HCT116 (cell line): Measurements from ENCODE around the gene THSD7B. TPM values are rescaled to one million over a fixed set of nuclear protein-coding genes. Genes with fewer than 3 reads are reported as not detected.

ENCODE experiments used
- ATAC-seq: fragments of 200-7000 bp; cut with Tn5 transposase; 2 replicates; pipeline ENCODE4 v1.9.1; 2020; ENCODE audit warnings: mild to moderate bottlenecking, moderate library complexity
- BruUV-seq: library from RNA; stranded (reverse); fragments of 400-500 nt; replicated peaks from 2 replicates; lab custom pipeline; 2021; lab: Mats Ljungman, UMichigan
- CTCF ChIA-PET: fragments of 300-600 bp; sonication (Branson Sonifier 250); formaldehyde crosslinking; loops from one replicate; lab custom pipeline; 2021; ENCODE audit warnings: antibody characterized with exemption; lab: Charles Lee
- POLR2A ChIA-PET: fragments of 300-600, 350-600 bp; sonication (Branson Sonifier 250); formaldehyde crosslinking; loops from one replicate; lab custom pipeline; 2021; ENCODE audit warnings: antibody characterized with exemption; lab: Charles Lee
- RAD21 ChIA-PET, 2 experiments: fragments of 300-600 bp; sonication (Branson Sonifier 250); formaldehyde crosslinking; loops; one replicate each; lab custom pipeline; 2023; ENCODE audit warnings: low total read pairs in 2 of 2; ENCODE audit not compliant: uncharacterized antibody in 2 of 2, unreplicated experiment in 2 of 2, low non-redundant PET in 1 of 2; lab: Charles Lee
- DNase-seq: peaks from one replicate; pipeline ENCODE4 v3.0.0-alpha.2; 2010; ENCODE audit warnings: low read depth, low spot score
- H2AFZ ChIP-seq: fragments of 200-600 bp; shearing (Covaris generic), sonication (generic); 2 replicates; pipeline ENCODE4 v1.6.1; 2017; ENCODE audit warnings: low read depth, mixed run types, mixed read lengths, antibody characterized with exemption, low read length; ENCODE audit not compliant: poor library complexity, severe bottlenecking
- H3K27ac ChIP-seq: 2 replicates; pipeline ENCODE4 v1.5.1; 2012; ENCODE audit warnings: low read depth, low read length
- H3K27me3 ChIP-seq: fragments of 200-600 bp; sonication (generic); 2 replicates; pipeline ENCODE4 v1.6.1; 2016; ENCODE audit warnings: mixed run types, low read length, mixed read lengths; ENCODE audit not compliant: insufficient read depth
- H3K36me3 ChIP-seq, 2 experiments: fragments of 200-500 bp in 1 of 2; fragments of 200-600 bp in 1 of 2; sonication (Bioruptor generic) in 1 of 2; sonication (generic) in 1 of 2; 2 replicates each; pipeline versions ENCODE4 v1.5.1 to v1.6.1; 2014 to 2016; ENCODE audit warnings: low read length in 2 of 2, inconsistent platforms in 1 of 2, mixed read lengths in 1 of 2, mixed run types in 1 of 2; ENCODE audit not compliant: insufficient read depth in 2 of 2, control insufficient read depth in 1 of 2
- H3K4me1 ChIP-seq, 2 experiments: fragments of 200-600 bp in 1 of 2; sonication (generic) in 1 of 2; 2 replicates each; pipeline versions ENCODE4 v1.5.1 to v1.6.1; 2012 to 2017; ENCODE audit warnings: low read length in 2 of 2, inconsistent platforms in 1 of 2, mild to moderate bottlenecking in 1 of 2, mixed read lengths in 1 of 2, mixed run types in 1 of 2, moderate library complexity in 1 of 2; ENCODE audit not compliant: insufficient read depth in 2 of 2, control insufficient read depth in 1 of 2
- H3K4me2 ChIP-seq: fragments of 200-600 bp; sonication (generic); 2 replicates; pipeline ENCODE4 v1.6.1; 2017; ENCODE audit warnings: mixed run types, low read length, mixed read lengths
- H3K4me3 ChIP-seq, 2 experiments: fragments of 200-600 bp in 1 of 2; sonication (generic) in 1 of 2; replicated peaks in 1 of 2; 2 replicates each; pipeline ENCODE4 v1.5.1; 2011 to 2016; ENCODE audit warnings: low read length in 2 of 2, control low read depth in 1 of 2, low read depth in 1 of 2, mild to moderate bottlenecking in 1 of 2, mixed read lengths in 1 of 2, mixed run types in 1 of 2
- H3K79me2 ChIP-seq: fragments of 200-600 bp; sonication (generic); 2 replicates; pipeline ENCODE4 v1.6.1; 2017; ENCODE audit warnings: mild to moderate bottlenecking, mixed run types, low read length, moderate library complexity, mixed read lengths; ENCODE audit not compliant: insufficient read depth
- H3K9ac ChIP-seq: fragments of 200-600 bp; sonication (generic); 2 replicates; pipeline ENCODE4 v1.6.1; 2016; ENCODE audit warnings: low read length, mixed read lengths
- H3K9me2 ChIP-seq: fragments of 200-600 bp; sonication (generic), shearing (Covaris generic); 2 replicates; pipeline ENCODE4 v1.6.1; 2017; ENCODE audit warnings: mixed run types, mild to moderate bottlenecking, moderate library complexity; ENCODE audit not compliant: insufficient read depth
- H3K9me3 ChIP-seq, 2 experiments: fragments of 200-500 bp in 1 of 2; fragments of 200-600 bp in 1 of 2; sonication (Bioruptor generic) in 1 of 2; sonication (generic) in 1 of 2; 2 replicates each; pipeline ENCODE4 v1.6.1; 2014 to 2017; ENCODE audit warnings: low read length in 2 of 2, mixed read lengths in 2 of 2, inconsistent platforms in 1 of 2, low read depth in 1 of 2, mild to moderate bottlenecking in 1 of 2, mixed run types in 1 of 2, moderate library complexity in 1 of 2; ENCODE audit not compliant: control insufficient read depth in 1 of 2, insufficient read depth in 1 of 2
- H4K20me1 ChIP-seq: fragments of 200-600 bp; sonication (generic), shearing (Covaris generic); 2 replicates; pipeline ENCODE4 v1.6.1; 2017; ENCODE audit warnings: mixed run types, mild to moderate bottlenecking, moderate library complexity; ENCODE audit not compliant: insufficient read depth
- CBX3 ChIP-seq: IDR thresholded peaks from 2 replicates; pipeline ENCODE4 v1.6.1; 2012; ENCODE audit warnings: low read depth
- CTCF ChIP-seq, 3 experiments: fragments of 200-600 bp in 1 of 3; sonication (generic) in 1 of 3; IDR thresholded peaks in 2 of 3; conservative IDR thresholded peaks in 1 of 3; 2 replicates each; pipeline ENCODE4 v1.5.1; 2012 to 2017; ENCODE audit warnings: low read depth in 2 of 3, low read length in 2 of 3, antibody characterized with exemption in 1 of 3, borderline replicate concordance in 1 of 3, control low read depth in 1 of 3, mild to moderate bottlenecking in 1 of 3, mixed read lengths in 1 of 3, mixed run types in 1 of 3, moderate library complexity in 1 of 3; ENCODE audit not compliant: insufficient read depth in 1 of 3
- ELF1 ChIP-seq: IDR thresholded peaks from 2 replicates; pipeline ENCODE4 v1.6.1; 2012; ENCODE audit warnings: low read depth, borderline replicate concordance
- JUND ChIP-seq: IDR thresholded peaks from 2 replicates; pipeline ENCODE4 v1.6.1; 2012
- MAX ChIP-seq: IDR thresholded peaks from 2 replicates; pipeline ENCODE4 v1.6.1; 2012
- POLR2A ChIP-seq: IDR thresholded peaks from 2 replicates; pipeline ENCODE4 v1.7.0; 2011; ENCODE audit warnings: borderline replicate concordance; ENCODE audit not compliant: insufficient read depth, insufficient read length; ENCODE audit errors: extremely low read depth
- SIN3A ChIP-seq: IDR thresholded peaks from 2 replicates; pipeline ENCODE4 v1.6.1; 2012; ENCODE audit warnings: low read depth
- SP1 ChIP-seq: IDR thresholded peaks from 2 replicates; pipeline ENCODE4 v1.6.1; 2012; ENCODE audit warnings: low read depth
- YY1 ChIP-seq: IDR thresholded peaks from 2 replicates; pipeline ENCODE4 v1.6.1; 2011; ENCODE audit warnings: low read length, low read depth, moderate library complexity, mild to moderate bottlenecking; ENCODE audit not compliant: insufficient replicate concordance; ENCODE audit errors: extremely low read depth
- ZBTB33 ChIP-seq: IDR thresholded peaks from 2 replicates; pipeline ENCODE4 v1.6.1; 2011; ENCODE audit warnings: mild to moderate bottlenecking, low read length, moderate library complexity; ENCODE audit not compliant: insufficient replicate concordance; ENCODE audit errors: extremely low read depth
- ZFX ChIP-seq: fragments of 450-650 bp; IDR thresholded peaks from 2 replicates; pipeline ENCODE4 v1.6.1; 2017
- ZNF274 ChIP-seq: fragments of 200-500 bp; sonication (Bioruptor generic); IDR thresholded peaks from 2 replicates; pipeline ENCODE4 v1.6.1; 2014; ENCODE audit warnings: mild to moderate bottlenecking, low read depth, low read length, inconsistent platforms
- intact Hi-C: fragments of 100-400 bp; cut with micrococcal nuclease; formaldehyde crosslinking; loops from 2 replicates; pipeline ENCODE4 v1.10.0; 2022
- total RNA-seq: library from RNA; stranded (reverse); gene quantifications from one replicate; pipeline ENCODE4 v1.2.1, GENCODE V29; 2021; ENCODE audit not compliant: unreplicated experiment

The THSD7B gene
- total RNA-seq, 1 experiment from 2014 or later, result not detected

- Histone ChIP-seq H3K79me2 (no peaks in the 10 kb centered on the region), H3K9me2 (no peaks in the 10 kb centered on the region), H3K4me2 (no peak overlapping the region), H3K27me3 (no peaks in the 10 kb centered on the region), H3K9me3 (peaks cover 6 to 15% of the 10 kb centered on the region in 2 experiments; a peak in 2 of 4 replicates), H3K4me3 (no peak overlapping the region), H3K4me1 (no peaks in the 10 kb centered on the region), H2AFZ (no peak overlapping the region), H4K20me1 (no peaks in the 10 kb centered on the region), H3K9ac (no peak overlapping the region), H3K36me3 (no peaks in the 10 kb centered on the region), H3K27ac (no peak overlapping the region)
- ChIA-PET CTCF (no interaction called here), POLR2A (no interaction called here), RAD21 (no interaction called here)
- DNase-seq, result no peak
- no peak for ATAC-seq
- intact Hi-C loops, result no loop called here
- BruUV-seq, result no TSS peak
- TF ChIP-seq YY1, result no peak
- no peak for TF ChIP-seq SIN3A
- TF ChIP-seq CTCF (IDR thresholded peaks at IDR 0.05 in 2 of 3, conservative IDR thresholded peaks at IDR 0.05 in 1 of 3; ENCODE audit: borderline replicate concordance in 1 of 3, insufficient read depth in 1 of 3, low read depth in 2 of 3, low read length in 2 of 3), result no peak
- TF ChIP-seq ZFX, result no peak
- TF ChIP-seq ZNF274, result no peak
Measured at GRCh38 chr2:137252934-137253333, 487.6 kb downstream of the THSD7B start.

GRCh38 chr2:137254052-137254451 lies 488.7 kb downstream of the THSD7B start:
- H3K27ac ChIP-seq, result no peak overlapping the region
- no peak overlapping the region for H2AFZ ChIP-seq
- H3K79me2 ChIP-seq, result no peaks in the 10 kb centered on the region
- no peaks in the 10 kb centered on the region for H3K4me1 ChIP-seq
- no peaks in the 10 kb centered on the region for H3K9me2 ChIP-seq
- H3K4me2 ChIP-seq, result no peak overlapping the region
- DNase-seq (no peak), ATAC-seq (no peak)
- H3K9me3 ChIP-seq, result peaks cover 5 to 9% of the 10 kb centered on the region in 2 experiments; a peak in 2 of 4 replicates
- RAD21 ChIA-PET, result no interaction called here
- no peak overlapping the region for H3K4me3 ChIP-seq
- BruUV-seq, result no TSS peak
- POLR2A ChIA-PET, result no interaction called here
- H3K27me3 ChIP-seq, result no peaks in the 10 kb centered on the region
- H3K9ac ChIP-seq, result no peak overlapping the region
- TF ChIP-seq CTCF (IDR thresholded peaks at IDR 0.05 in 2 of 3, conservative IDR thresholded peaks at IDR 0.05 in 1 of 3; ENCODE audit: borderline replicate concordance in 1 of 3, insufficient read depth in 1 of 3, low read depth in 2 of 3, low read length in 2 of 3) (no peak), ZBTB33 (no peak), MAX (no peak), POLR2A (no peak), SP1 (no peak), ZNF274 (no peak), ELF1 (no peak), CBX3 (no peak), YY1 (no peak), JUND (no peak)
- CTCF ChIA-PET, result no interaction called here
- no peaks in the 10 kb centered on the region for H3K36me3 ChIP-seq
- intact Hi-C loops, result no loop called here
- no peaks in the 10 kb centered on the region for H4K20me1 ChIP-seq
